ENCODE data around the gene PLXNA1. TPM values are rescaled to one million over a fixed set of nuclear protein-coding genes. Genes with fewer than 3 reads are reported as not detected.

PLXNA1 gene
- total and polyA plus RNA-seq, 9 of the 15 experiments (the other 6 are each of a cell fraction or from before 2014, with no cell fraction given) = 0.23 to 59.9 (median 16.8) TPM

GRCh38 chr3:126982471-126983175 lies at the start of gene PLXNA1 (continued):
- no peak for TF ChIP-seq ZFP30 (CRISPR knock-in tag; IDR thresholded peaks at IDR 0.05; ENCODE audit: borderline replicate concordance)
- no peak for TF ChIP-seq ZNF134 (CRISPR knock-in tag; conservative IDR thresholded peaks at IDR 0.05)
- no peak for TF ChIP-seq SLC30A9 (CRISPR knock-in tag; IDR thresholded peaks at IDR 0.05)
- TF ChIP-seq HSF4 (CRISPR knock-in tag; IDR thresholded peaks at IDR 0.05; ENCODE audit: borderline replicate concordance) = no peak
- no peak for TF ChIP-seq ETV6 (IDR thresholded peaks at IDR 0.05; ENCODE audit: borderline replicate concordance in 1 of 2, low read depth in 2 of 2, low read length in 1 of 2)
- TF ChIP-seq ETV6 (CRISPR knock-in tag; IDR thresholded peaks at IDR 0.05; ENCODE audit: borderline replicate concordance) = no peak
- peak; percentile 83 for TF ChIP-seq SMAD4 (CRISPR knock-in tag; conservative IDR thresholded peaks at IDR 0.05)
- no peak for TF ChIP-seq PKNOX1 (IDR thresholded peaks at IDR 0.05)
- 0 out of 2 replicates have a peak, but pooled peaks have one; percentile 44 for TF ChIP-seq ZBTB7A (IDR thresholded peaks at IDR 0.05; ENCODE audit: borderline replicate concordance, control insufficient read depth, low read depth, low read length)
- no peak for TF ChIP-seq ILK (tag; IDR thresholded peaks at IDR 0.05; ENCODE audit: borderline replicate concordance, low read depth)
- 0 out of 2 replicates have a peak, but pooled peaks have one; percentile 36 for TF ChIP-seq RAD51 (IDR thresholded peaks at IDR 0.05; ENCODE audit: borderline replicate concordance, low read depth)
- peak; percentile 57 for TF ChIP-seq KLF13 (tag; IDR thresholded peaks at IDR 0.05; ENCODE audit: borderline replicate concordance, low read depth)
- no peak; the same call in 1 of the 2 replicates for TF ChIP-seq NBN (IDR thresholded peaks at IDR 0.05; ENCODE audit: low read depth)
- no peak for TF ChIP-seq ZNF785 (CRISPR knock-in tag; IDR thresholded peaks at IDR 0.05)
- TF ChIP-seq CTBP1 (IDR thresholded peaks at IDR 0.05; ENCODE audit: borderline replicate concordance) = peak; percentile 74
- peak; percentile 88; the same call in 1 of the 2 replicates for TF ChIP-seq MTA3 (IDR thresholded peaks at IDR 0.05; ENCODE audit: borderline replicate concordance)
- no peak for TF ChIP-seq ZNF253 (CRISPR knock-in tag; conservative IDR thresholded peaks at IDR 0.05)
- peak; percentile 83; the same call in 1 of the 2 replicates for TF ChIP-seq TFAP4 (CRISPR knock-in tag; IDR thresholded peaks at IDR 0.05; ENCODE audit: borderline replicate concordance)
- TF ChIP-seq NRF1 (conservative IDR thresholded peaks at IDR 0.05 in 1 of 2, IDR thresholded peaks at IDR 0.05 in 1 of 2) = peak; percentile 74 to 79
- no peak for TF ChIP-seq FOXA1 (IDR thresholded peaks at IDR 0.05; ENCODE audit: borderline replicate concordance)
- peak in 1 of 2 experiments; percentile 73; a peak in 2 of 4 replicates for TF ChIP-seq HDAC1 (IDR thresholded peaks at IDR 0.05)
- TF ChIP-seq ZBED1 (IDR thresholded peaks at IDR 0.05) = no peak
- peak; percentile 64 to 76; a peak in 3 of 4 replicates for TF ChIP-seq MNT (conservative IDR thresholded peaks at IDR 0.05)
- TF ChIP-seq GTF2A2 (tag; IDR thresholded peaks at IDR 0.05) = 0 out of 2 replicates have a peak, but pooled peaks have one; percentile 39
- peak; percentile 82 to 89 for TF ChIP-seq MAZ (CRISPR knock-in tag; conservative IDR thresholded peaks at IDR 0.05 in 1 of 2, IDR thresholded peaks at IDR 0.05 in 1 of 2)

All from K562 (cell line).